Measurements from ENCODE around the gene CREB3L2.

GRCh38 chr7:138049505-138050116 lies 47.7 kb upstream of the CREB3L2 start:
- TF ChIP-seq MAFK (IDR thresholded peaks at IDR 0.05; ENCODE audit: partially characterized antibody) (no peak), JUNB (IDR thresholded peaks at IDR 0.05) (no peak), BHLHE40 (IDR thresholded peaks at IDR 0.05; ENCODE audit: low read depth, low read length) (no peak), SMC3 (IDR thresholded peaks at IDR 0.05) (no peak), MAX (IDR thresholded peaks at IDR 0.05) (no peak), HDAC2 (IDR thresholded peaks at IDR 0.05) (no peak), KDM5A (IDR thresholded peaks at IDR 0.05) (no peak), EP300 (IDR thresholded peaks at IDR 0.05) (no peak), POLR2A (IDR thresholded peaks at IDR 0.05; ENCODE audit: low read length) (no peak), SREBF2 (IDR thresholded peaks at IDR 0.05) (no peak), TP53 (CRISPR knock-in tag; IDR thresholded peaks at IDR 0.05) (no peak)
- TF ChIP-seq, protein P1, sequence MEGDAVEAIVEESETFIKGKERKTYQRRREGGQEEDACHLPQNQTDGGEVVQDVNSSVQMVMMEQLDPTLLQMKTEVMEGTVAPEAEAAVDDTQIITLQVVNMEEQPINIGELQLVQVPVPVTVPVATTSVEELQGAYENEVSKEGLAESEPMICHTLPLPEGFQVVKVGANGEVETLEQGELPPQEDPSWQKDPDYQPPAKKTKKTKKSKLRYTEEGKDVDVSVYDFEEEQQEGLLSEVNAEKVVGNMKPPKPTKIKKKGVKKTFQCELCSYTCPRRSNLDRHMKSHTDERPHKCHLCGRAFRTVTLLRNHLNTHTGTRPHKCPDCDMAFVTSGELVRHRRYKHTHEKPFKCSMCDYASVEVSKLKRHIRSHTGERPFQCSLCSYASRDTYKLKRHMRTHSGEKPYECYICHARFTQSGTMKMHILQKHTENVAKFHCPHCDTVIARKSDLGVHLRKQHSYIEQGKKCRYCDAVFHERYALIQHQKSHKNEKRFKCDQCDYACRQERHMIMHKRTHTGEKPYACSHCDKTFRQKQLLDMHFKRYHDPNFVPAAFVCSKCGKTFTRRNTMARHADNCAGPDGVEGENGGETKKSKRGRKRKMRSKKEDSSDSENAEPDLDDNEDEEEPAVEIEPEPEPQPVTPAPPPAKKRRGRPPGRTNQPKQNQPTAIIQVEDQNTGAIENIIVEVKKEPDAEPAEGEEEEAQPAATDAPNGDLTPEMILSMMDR (IDR thresholded peaks at IDR 0.05): no peak

Data from A549 (cell line).